Karpas-422 (cell line): Measurements from ENCODE around the gene DENND2A. TPM values are rescaled to one million over a fixed set of nuclear protein-coding genes. Genes with fewer than 3 reads are reported as not detected.
A peak's percentile ranks its signal among the peaks of the same experiment; 100 is the strongest.

Experiments
- DNase-seq: peaks from one replicate; pipeline ENCODE4 v3.0.0-alpha.2; 2015
- H2AFZ ChIP-seq: fragments of 200-600 bp; sonication (generic); 2 replicates; pipeline ENCODE4 v1.6.1; 2014; ENCODE audit warnings: antibody characterized with exemption, low read length, mixed read lengths
- H3K27ac ChIP-seq: fragments of 200-600 bp; sonication (generic); 2 replicates; pipeline ENCODE4 v1.5.1; 2014; ENCODE audit warnings: mild to moderate bottlenecking, low read length, moderate library complexity
- H3K27me3 ChIP-seq: fragments of 200-600 bp; sonication (generic); 2 replicates; pipeline ENCODE4 v1.6.1; 2014; ENCODE audit warnings: low read length, mixed read lengths
- H3K36me3 ChIP-seq: fragments of 200-600 bp; sonication (generic); 2 replicates; pipeline ENCODE4 v1.6.1; 2014; ENCODE audit warnings: low read length, mixed read lengths; ENCODE audit not compliant: insufficient read depth
- H3K4me1 ChIP-seq: fragments of 200-600 bp; sonication (generic); 2 replicates; pipeline ENCODE4 v1.6.1; 2014; ENCODE audit warnings: mild to moderate bottlenecking, low read length, mixed read lengths
- H3K4me2 ChIP-seq: fragments of 200-600 bp; sonication (generic); 2 replicates; pipeline ENCODE4 v1.6.1; 2014; ENCODE audit warnings: low read length, low read depth, mild to moderate bottlenecking; ENCODE audit not compliant: poor library complexity, severe bottlenecking
- H3K4me3 ChIP-seq: fragments of 200-600 bp; sonication (generic); 2 replicates; pipeline ENCODE4 v1.5.1; 2014; ENCODE audit warnings: mild to moderate bottlenecking, antibody characterized with exemption, low read length, mixed read lengths
- H3K79me2 ChIP-seq: fragments of 200-600 bp; sonication (generic); 2 replicates; pipeline ENCODE4 v1.6.1; 2014; ENCODE audit warnings: mild to moderate bottlenecking, low read length, mixed read lengths
- H3K9ac ChIP-seq: fragments of 200-600 bp; sonication (generic); 2 replicates; pipeline ENCODE4 v1.6.0; 2014; ENCODE audit warnings: low read length
- H3K9me2 ChIP-seq: fragments of 200-600 bp; sonication (generic), shearing (Covaris generic); replicated peaks from 2 replicates; pipeline ENCODE4 v1.6.0; 2014; ENCODE audit warnings: mild to moderate bottlenecking, low read length, moderate library complexity; ENCODE audit not compliant: insufficient read depth
- H3K9me3 ChIP-seq: fragments of 300-700, 200-600 bp; sonication (generic); 2 replicates; pipeline ENCODE4 v1.6.1; 2014; ENCODE audit warnings: low read length, mixed read lengths
- H4K20me1 ChIP-seq: fragments of 200-600 bp; sonication (generic); 2 replicates; pipeline ENCODE4 v1.6.1; 2014; ENCODE audit warnings: mild to moderate bottlenecking, antibody characterized with exemption, low read length, low read depth; ENCODE audit not compliant: insufficient read depth
- small RNA-seq: library from RNA; depleted of rRNA; stranded (forward); fragments of <200 nt; gene quantifications from one replicate; pipeline ENCODE3, GENCODE V24; 2014
- total RNA-seq: library from RNA; depleted of rRNA; stranded (reverse); fragments of >200 nt; shearing (Covaris generic); gene quantifications from 2 replicates; pipeline ENCODE4 v1.2.3, GENCODE V29; 2014; ENCODE audit warnings: low replicate concordance; rRNA removed

The DENND2A gene
- total RNA-seq, 1 experiment from 2014 or later = not detected

GRCh38 chr7:140476698-140477261 is 163.8 kb downstream of the DENND2A start:
- H3K9me3 ChIP-seq = no peaks in the 10 kb centered on the region
- peak overlapping the region; percentile 98; the same call in 1 of the 2 replicates for H3K4me3 ChIP-seq
- H3K27me3 ChIP-seq = no peaks in the 10 kb centered on the region
- H3K9ac ChIP-seq = peak overlapping the region; percentile 27; the same call in 1 of the 2 replicates
- DNase-seq = no peak
- peaks cover 31% of the 10 kb centered on the region for H4K20me1 ChIP-seq
- H3K4me1 ChIP-seq = peaks cover 30% of the 10 kb centered on the region
- H3K79me2 ChIP-seq = peaks cover 72% of the 10 kb centered on the region
- no peaks in the 10 kb centered on the region; the same call in 1 of the 2 replicates for H3K36me3 ChIP-seq
- H2AFZ ChIP-seq = no peak overlapping the region
- H3K4me2 ChIP-seq = peak overlapping the region; percentile 86
- 0 out of 2 replicates have a peak overlapping the region, but pooled peaks have one; percentile 15 for H3K27ac ChIP-seq
- no peaks in the 10 kb centered on the region for H3K9me2 ChIP-seq

GRCh38 chr7:140475747-140476333 is 164.8 kb downstream of the DENND2A start:
- Histone ChIP-seq H3K4me1 (peaks cover 30% of the 10 kb centered on the region), H4K20me1 (peaks cover 40% of the 10 kb centered on the region), H3K36me3 (peaks cover 3% of the 10 kb centered on the region; the same call in 1 of the 2 replicates), H3K9me3 (no peaks in the 10 kb centered on the region), H3K4me2 (no peak overlapping the region), H3K9me2 (no peaks in the 10 kb centered on the region), H3K27me3 (no peaks in the 10 kb centered on the region), H2AFZ (no peak overlapping the region), H3K4me3 (no peak overlapping the region), H3K27ac (no peak overlapping the region), H3K79me2 (peaks cover 81% of the 10 kb centered on the region), H3K9ac (no peak overlapping the region)
- peak; percentile 80 for DNase-seq

Small RNA genes lying within 50 kb of the gene (small RNA-seq; reads per million reads assigned to genes)
- gene RF00019 = not detected
- gene RN7SL771P = not detected

Other genes with a start within 250 kb of the DENND2A start
- 4.2 and 5.6 TPM in 2 replicates for gene SLC37A3, start 242.3 kb downstream of the DENND2A start, total RNA-seq
- not detected in 2 replicates for gene RAB19, start 236.8 kb downstream of the DENND2A start, total RNA-seq
- gene MKRN1, start 161.3 kb downstream of the DENND2A start, total RNA-seq = 68.8 and 89.3 TPM in 2 replicates
- gene ADCK2, start 32.1 kb upstream of the DENND2A start, total RNA-seq = 16.8 and 27.1 TPM in 2 replicates
- gene NDUFB2, start 55.9 kb upstream of the DENND2A start, total RNA-seq = 297 and 328 TPM in 2 replicates